Stimulated activated naive CD4-positive, alpha-beta T cell treated with Interleukin-2 at 50 U/mL for 16 hours (primary cell): ENCODE results near the gene SELENON.
"Not testable (repeated sequence)": the region's sequence is repeated elsewhere in the genome, so short reads cannot be mapped to it uniquely, and the experiment has no call there.

Experiments
- DNase-seq: peaks from one replicate; lab custom pipeline; 2025; lab: John Stamatoyannopoulos, UW

SELENON gene

DNA sequence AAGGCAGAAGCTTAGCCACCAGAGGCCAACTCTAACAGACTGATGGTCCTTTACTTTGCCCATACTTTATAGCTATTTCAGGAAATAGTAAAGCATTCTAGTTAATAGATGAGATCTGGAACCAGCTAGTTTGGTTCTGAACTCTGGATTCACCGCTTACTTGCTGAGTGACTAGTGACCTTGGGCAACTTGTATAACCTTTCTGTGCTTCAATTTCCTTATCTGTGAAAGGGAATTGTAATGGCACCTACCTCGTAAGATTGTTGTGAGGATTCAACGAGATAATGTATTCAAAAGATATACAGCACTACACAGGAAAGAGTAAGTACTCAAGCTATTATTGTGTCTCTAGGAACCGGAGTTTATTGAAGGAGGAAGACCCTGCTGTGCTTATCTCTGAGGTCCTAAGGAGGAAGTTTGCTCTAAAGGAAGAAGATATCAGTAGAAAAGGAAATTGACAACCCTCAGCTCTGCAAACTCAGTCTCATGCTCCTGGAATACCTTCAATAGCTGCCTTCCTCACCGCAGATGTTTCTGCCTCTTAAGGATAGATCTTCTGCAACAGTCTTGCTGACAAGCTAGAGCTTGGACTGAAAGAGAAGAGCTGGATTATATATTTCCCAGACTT is 31.7 kb downstream of the SELENON start:
- no peak for DNase-seq

DNA sequence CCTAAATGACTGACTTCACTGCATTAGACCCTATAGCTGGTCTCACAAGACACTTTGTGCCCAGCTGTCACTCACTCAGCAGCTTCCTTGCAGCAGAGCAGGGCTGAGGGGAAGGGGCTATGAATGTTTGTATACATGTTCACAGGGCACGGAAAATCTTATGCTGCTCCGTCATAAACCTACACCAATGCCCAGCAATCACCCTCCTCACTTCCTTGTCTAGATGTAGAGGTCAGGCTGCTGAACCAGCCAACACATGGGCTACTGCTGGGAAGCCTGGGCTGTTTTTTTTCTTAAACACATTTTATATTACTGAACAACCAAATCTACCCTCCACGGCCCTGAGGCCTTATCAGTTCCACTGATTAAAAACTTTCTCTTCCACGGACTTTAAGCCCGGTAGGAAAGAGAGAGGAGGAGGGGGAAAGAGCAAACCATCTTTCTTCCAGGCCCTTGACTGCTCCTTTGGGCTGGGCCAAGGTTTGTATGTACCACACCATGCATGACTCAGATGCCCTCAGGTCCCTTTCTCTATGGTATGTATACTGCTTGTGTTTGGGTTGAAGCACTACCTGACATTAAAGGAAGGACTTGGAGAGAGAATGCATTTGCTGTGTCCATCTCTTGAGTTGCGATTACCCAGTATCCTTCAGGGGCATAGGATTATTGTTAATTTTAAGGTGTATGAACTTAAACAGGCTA is 32.5 kb downstream of the SELENON start:
- no peak for DNase-seq

DNA sequence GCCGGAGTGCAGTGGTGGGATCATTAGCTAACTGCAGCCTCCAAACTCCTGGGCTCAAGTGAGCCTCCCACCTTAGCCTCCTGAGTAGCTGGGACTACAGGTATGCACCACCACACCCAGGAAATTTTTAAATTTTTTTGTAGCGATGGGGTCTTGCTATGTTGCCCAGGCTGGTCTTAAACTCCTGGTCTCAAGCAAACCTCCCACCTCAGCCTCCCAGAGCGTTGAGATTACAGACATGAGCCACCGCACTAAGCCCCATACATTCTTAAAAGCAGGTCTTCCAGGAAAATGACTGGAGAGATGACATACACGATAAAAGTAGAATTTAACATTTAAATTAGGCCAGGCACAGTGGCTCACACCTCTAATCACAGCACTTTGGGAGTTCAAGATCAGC is 33.2 kb downstream of the SELENON start:
- no peak for DNase-seq

DNA sequence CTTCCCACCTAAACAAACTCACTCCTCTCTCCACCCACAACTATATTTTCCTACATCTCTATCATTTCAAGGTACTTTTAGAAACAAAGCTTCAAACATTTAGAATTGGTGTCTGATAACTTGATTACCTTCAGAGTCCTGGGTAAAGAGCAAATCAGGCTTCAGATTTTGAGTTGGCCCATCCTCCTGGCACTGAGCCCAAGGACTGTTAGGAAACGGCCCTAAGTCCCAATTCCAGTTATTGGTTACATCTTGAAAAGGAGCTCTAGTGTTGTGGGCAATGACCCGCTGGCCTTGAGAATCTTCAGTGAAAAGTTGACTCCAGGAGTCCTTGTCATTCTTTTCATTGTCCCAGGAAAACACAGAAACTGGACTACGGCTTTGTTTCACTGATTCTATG is 34.9 kb downstream of the SELENON start:
- DNase-seq = no peak

DNA sequence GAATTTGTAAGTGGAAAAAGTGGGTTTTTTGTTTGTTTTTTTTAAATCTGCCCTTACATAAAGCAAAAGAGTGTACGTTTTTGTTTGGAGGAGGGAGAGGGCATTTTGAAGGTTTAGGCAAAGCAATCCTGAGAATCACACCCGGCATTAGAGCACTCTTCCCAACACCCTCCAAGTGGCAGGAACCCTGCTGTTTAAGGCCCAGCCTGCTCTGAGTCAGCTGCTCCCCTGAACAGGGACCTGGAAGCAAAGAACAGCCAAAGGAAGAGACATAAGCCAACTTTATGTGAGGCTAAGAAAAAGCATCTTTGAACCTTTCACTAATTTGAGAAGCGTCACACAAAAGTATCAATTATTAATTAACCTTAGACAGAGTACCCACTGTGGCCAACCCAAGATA is 36.7 kb downstream of the SELENON start:
- DNase-seq = no peak

DNA sequence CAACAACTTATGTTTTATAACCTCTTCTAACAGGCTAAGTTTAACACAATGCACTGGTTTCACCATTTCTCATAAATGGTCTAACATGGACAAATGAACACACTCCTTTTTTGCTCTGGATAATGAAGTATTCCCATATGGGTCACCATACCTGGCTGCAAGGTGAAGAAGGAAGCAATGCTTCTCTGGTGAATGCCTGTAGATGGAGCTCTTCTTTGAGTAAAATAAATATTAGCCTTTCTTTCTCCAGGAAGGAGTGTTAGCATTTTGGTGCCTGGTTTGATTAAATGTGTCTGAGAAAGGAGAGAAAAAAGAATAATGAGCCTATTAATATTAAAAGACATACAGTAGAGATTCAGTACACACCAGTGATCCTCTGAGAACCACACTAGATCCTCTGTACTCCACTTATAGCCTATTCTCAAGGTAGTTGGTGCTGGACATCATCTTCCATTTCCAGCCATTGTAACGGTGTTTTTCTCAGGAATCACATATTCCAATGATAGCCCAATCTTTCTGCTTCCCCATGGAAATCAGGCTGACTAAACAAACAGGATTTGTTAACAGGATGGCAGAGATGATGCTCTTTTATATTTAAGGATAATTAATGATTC is 37.4 kb downstream of the SELENON start:
- no peak for DNase-seq

DNA sequence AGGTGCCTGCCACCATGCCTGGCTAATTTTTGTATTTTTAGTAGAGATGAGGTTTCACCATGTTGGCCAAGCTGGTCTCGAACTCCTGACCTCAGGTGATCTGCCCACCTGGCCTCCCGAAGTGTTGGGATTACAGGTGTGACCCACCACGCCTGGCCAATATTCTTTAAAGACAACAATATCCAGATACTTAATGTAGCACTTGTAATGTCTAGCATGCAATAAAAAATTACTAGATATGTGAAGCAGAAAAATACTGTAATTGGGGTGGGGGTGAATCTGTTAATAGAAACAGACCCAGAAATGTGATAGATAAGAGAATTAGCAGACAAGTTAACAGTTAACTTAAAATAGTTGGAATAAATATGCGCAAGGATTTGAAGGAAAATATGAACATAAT is 39.8 kb downstream of the SELENON start:
- not testable (repeated sequence) for DNase-seq

DNA sequence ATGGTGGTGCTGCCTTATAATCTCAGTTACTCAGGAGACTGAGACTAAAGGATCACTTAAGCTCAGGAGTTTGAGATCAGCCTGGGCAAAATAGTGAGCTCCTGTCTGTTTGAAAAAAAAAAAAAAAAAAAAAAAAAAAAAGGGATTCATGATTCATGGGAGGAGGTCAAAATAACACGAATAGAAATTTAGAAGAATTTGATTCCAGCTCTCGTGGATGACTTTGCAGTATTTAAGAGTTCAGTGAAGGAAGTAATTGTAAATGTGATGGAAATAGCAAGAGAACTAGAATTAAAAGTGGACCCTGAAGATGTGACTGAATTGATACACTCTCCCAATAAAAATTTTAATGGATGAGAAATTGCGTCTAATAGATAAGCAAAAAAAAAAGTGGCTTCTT is 43.5 kb downstream of the SELENON start:
- DNase-seq = no peak

DNA sequence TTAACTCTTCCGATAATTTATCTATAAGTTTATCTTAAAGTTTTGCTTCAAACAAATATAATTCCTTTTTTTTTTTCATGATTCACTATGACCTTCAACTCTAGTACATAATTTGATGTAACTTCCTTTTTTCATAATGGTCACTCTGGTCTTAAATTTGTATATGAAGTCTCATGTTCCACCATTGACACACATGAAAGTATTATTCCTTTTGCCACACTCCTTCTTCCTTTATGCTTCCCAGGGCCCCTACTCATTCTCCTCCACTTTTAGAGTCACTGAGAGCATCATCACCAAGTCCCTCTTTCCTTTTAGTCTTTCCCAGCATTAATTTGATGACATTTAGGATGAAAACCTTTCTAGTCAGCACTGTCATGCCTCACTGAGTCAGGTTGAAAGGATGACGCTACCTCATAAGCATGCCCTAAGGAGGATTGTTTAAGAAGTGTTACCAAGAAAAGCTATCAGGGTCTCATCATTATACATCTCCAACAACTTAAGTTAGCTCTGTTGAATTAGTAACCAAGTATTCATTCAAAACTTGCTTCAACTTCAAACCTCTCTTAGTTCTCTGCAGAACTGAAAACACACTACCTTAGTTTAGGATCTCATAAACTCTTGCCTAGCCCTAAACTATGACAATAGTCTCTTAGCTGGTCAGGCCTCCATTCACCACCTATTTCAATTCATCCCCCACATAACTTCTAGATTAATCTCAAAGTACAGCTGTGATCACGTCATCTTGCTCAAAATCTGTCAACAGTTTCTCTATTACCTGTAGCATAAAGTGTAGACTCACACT is 44.7 kb downstream of the SELENON start:
- DNase-seq = no peak

DNA sequence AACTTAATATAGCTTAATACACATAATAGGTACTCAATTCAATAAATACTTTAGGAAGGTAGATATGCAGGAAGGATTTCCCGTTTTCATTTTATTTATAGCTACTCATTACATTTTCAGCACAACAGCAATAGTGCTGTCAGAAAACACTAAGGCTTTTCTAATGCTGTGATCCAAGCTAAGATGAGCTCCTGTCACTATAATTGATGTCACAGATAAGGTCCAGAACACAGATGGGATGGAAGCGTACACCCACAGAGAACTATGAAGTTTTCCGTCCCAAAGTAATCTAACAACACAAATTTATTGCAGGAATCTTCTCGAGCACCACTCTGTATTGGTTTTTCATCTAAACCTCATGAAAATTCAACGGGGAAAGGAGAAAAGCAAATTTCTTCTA is 45.7 kb downstream of the SELENON start:
- no peak for DNase-seq

DNA sequence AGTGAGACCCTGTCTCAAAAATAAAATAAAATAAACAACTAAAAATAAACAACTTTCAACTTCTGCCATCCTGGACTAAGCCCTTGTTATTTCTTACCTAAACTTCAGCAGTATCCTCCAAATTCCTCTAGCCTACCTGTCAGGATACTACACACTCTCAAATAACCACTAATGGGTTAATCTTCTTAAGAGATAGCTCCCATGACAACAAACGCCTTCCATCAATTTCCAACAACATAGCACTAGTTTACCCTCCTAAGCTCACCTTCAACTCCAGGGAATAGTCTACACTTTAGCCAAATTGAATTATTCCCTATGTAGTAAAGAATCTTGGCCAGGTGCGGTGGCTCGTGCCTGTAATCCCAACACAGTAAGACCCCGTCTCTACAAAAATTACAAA is 47.9 kb downstream of the SELENON start:
- no peak for DNase-seq

DNA sequence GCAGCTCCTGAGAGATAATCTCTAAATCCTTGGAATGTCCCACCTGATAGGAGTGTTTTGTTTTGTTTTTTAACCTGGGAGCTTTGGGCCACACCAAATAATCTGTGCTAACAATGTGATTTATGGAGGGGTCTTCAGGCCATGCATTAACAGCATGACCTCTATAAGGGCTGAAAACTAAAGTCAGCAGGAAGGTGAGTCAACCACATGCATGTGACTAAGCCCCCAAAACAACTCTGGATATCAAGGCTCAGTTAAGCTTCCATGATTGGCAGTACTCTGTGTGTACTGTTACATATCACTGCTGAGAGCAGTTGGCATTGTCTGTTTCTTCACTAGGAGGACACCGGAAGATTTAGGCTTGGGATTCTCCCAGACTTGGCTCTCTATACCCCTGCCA is 48.5 kb downstream of the SELENON start:
- no peak for DNase-seq

DNA sequence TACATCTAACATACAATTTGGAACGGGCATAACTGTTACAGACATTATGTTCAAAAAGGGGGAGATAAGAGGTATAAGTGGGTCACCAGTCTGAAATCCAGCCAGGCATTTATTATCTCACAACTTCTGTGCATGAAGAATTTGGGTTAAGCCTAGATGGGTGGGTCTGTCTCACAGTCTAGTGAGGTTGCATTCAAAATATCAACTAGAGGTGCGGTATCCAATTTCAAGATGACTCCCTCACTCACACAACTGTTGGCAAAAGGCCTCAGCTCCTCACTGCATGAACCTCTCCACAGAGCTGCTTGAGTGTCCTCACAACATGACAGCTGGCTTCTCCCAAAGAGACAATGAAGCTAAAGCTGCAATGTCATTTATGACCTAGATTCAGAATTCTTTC is 54.6 kb downstream of the SELENON start:
- no peak for DNase-seq

DNA sequence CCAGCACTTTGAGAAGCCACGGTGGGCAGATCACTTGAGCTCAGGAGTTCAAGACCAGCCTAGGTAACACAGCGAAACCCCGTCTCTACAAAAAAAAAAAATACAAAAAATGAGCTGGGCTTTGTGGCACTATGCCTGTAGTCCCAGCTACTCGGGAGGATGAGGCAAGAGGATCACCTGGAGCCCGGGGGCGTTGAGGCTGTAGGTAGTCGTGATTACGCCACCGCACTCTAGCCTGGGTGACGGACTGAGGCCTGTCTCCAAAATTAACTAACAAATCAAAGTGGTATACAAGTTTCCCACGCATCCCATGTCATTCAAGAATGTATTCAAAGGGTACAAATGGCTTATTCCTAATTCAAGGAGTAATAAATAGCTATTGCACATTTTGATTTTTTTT is 56.9 kb downstream of the SELENON start:
- DNase-seq = no peak

DNA sequence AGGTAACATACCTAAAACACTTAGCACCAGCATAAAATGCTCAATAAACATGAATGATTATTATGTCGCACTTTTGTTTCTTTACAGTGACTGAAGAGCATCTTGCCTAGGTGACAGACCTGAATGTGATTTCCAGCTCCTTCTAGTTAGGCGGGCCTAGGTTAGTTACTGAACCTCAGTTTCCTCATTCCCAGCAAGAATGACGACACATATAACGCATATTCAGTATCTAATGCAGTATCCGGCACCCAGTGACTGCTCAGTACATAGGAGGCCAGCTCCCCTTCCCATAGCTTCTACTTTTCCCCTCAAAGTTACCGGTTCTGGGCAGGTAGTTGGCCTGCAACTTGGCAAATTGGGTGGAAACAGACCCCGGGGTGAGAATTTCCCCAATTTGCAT is 58.5 kb downstream of the SELENON start:
- no peak for DNase-seq

DNA sequence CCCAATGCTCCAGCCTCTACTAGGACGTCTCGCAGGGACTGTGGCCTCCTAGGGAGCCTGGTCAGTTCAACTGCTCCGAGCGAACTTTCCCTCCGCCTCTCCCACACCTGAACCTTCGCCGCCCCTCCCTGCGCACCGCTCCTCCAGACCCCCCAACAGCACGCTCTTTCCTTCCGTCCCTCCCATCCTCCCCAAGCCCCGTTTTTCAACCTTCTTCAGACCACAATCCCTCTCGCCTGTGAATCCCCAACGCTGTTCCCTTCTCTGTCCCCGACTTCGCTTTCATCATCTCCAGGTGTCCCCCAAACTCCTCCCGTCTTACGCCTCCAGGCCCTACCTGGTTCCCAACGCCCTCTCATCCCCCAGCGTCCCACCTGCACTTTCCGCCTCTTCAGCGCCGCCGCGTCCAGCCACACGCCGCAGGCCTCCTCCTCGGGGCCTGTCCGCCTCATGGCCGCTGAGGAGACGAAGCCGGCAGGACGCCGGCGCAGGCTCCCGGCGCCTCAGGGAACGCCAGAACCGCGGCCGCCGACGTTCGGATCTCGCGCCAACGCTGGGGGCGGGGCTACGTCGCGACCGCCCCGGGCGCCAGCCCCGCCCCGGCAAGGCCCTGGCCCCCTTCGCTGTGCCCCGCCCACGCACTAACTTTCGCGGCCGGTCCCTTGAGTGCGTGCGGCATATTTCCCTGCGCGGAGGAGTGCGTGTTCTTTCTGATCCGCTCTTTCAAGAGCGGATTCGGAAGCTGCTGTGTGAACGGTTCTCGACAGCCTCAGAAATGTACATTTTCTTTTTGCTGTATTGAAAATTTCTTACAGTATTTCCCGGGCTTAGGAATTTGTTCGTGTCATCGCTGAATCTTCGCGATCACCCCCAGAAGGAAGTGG is 59.2 kb downstream of the SELENON start, which contains the start of gene AUNIP:
Gene AUNIP (minus strand): TSS at position 552 of the 884 bp plus-strand sequence. CDS start 100 bp downstream, at position 452.
- peak; percentile 88 for DNase-seq

DNA sequence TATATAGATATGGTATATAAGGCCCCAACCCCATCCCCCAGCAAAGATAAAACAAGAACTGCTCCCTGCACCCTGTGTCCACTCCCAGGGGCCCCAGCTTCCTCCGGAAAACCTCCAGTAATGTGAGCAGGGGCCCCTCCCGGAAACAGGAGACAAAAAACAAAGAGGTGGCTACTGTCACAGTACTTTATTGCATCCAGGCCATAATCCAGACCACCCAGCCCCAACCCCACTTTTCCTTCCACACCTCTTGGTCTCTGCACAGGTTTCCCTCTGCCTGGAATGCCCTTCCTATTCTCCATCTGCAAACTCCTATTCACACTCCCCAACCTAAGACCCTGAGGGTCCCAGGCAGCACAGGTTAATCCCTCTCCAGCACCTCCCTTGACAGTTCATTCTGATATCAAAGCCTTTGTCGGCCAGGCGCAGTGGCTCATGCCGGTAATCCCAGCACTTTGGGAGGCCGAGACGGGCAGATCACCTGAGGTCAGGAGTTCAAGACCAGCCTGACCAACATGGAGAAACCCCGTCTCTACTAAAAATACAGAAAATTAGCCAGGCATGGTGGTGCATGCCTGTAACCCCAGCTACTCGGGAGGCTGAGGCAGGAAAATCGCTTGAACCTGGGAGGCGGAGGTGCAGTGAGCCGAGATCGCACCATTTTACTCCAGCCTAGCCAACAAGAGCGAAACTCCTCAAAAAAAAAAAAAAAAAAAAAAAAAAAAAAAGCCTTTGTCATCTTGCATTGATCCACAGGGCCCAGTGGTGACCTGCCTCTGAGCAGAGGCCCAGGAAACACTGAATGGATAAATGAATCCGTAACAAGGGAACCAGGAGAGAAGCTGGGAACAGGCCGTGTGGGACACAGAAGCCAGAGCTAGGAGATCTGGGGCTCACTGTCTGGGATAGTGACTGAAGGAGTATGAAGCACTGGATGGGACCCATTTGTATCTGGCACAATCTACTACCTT is 61.6 kb downstream of the SELENON start:
- no peak for DNase-seq

DNA sequence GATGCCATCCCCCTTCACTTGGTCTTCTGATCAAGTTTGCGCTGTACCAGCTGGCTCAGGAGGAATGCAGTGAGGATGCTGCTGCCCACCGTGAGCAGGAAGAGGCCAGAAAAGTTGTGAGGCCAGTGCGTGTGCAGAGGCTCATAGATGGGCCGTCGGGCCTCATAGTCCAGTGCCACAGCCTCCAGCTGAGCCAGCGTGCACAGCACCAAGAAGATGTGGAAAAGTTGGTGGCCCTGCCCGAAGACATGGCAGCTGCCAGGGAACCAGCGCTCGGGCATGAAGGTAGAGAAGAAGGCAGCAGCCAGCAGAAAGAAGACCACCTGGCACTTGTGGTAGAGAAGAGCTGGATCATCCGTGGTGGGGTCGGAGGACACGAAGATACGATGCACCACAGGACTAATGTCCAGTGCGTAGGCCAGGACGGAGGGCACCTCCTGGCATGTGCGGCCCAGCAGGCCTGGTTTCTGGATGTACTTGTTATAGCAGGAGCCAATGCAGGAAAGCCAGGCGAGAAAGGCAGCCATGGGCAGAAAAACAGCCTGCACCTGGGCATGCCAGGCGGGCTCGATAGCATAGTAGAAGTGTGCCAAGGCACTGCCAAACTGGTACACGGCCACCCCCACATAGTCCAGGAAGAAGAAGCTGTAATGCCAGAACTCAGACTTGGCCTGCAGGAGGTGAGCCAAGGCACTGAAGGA is 62.9 kb downstream of the SELENON start:
- DNase-seq = no peak

DNA sequence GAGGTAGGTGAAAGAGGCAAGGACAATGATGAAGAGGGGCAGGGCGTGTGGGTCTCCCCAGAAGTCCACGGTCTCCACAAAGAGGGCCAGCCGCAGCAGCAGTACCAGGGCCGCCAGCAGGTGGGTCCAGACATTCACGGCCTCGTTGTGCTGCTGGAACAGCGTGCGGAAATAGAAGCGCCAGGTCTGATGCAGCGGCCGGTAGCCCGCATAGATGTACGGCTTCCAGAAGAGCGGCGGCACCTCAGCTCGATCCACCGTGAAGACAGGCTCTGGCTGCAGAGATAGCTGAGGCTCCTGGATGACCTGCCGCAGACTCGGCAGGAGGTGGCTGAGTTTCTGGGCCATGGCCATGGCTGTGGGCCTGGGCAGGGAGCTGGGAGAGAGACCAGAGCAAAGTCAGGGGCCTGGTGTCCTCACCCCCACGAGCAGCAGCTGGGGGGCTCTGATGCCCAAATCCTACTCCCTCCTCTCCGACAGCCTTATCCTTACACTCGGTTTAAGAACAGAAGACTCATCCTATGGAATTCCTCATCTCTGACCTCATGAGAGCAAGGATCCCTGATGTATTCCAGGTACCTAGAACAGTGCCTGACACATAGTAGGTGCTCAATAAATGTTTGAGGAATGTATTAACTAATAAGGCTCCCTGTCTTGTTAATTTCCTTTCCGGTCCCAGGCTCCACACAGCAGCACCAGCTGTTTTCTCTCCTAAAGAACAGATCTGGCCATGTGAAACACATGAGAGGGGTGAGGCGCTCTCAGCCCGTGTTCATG is 63.7 kb downstream of the SELENON start:
- DNase-seq = no peak
